ENCODE data around the gene TIAM1.

GRCh38 chr21:31278511-31279130 lies 65.4 kb downstream of the TIAM1 start:
- TF ChIP-seq POLR2A (IDR thresholded peaks at IDR 0.05) (no peak), CTCF (IDR thresholded peaks at IDR 0.05) (no peak)

Data from vagina (tissue), 2 donors.